Endothelial cell of hepatic sinusoid (primary cell): Measurements from ENCODE around the gene ATP5MC3.

Experiments
- in situ Hi-C: cut with HindIII; loops from 2 replicates; pipeline ENCODE4 v1.10.0; 2017; ENCODE audit warnings: low sequenced_read_pairs

The ATP5MC3 gene

GRCh38 chr2:175168564-175168945 lies 13.0 kb downstream of the ATP5MC3 start:
- in situ Hi-C loops: no loop called here

GRCh38 chr2:175167792-175168563 lies 13.5 kb downstream of the ATP5MC3 start, which contains the start of gene ATF2:
Gene ATF2, minus strand, starts transcription at chr2:175168203. Its CDS starts 31,760 bp downstream, at chr2:175136443.
- in situ Hi-C loops: no loop called here

- in situ Hi-C loops: no loop called here
These were observed 14.3 kb downstream of the ATP5MC3 start for GRCh38 chr2:175167076-175167791.

DNA sequence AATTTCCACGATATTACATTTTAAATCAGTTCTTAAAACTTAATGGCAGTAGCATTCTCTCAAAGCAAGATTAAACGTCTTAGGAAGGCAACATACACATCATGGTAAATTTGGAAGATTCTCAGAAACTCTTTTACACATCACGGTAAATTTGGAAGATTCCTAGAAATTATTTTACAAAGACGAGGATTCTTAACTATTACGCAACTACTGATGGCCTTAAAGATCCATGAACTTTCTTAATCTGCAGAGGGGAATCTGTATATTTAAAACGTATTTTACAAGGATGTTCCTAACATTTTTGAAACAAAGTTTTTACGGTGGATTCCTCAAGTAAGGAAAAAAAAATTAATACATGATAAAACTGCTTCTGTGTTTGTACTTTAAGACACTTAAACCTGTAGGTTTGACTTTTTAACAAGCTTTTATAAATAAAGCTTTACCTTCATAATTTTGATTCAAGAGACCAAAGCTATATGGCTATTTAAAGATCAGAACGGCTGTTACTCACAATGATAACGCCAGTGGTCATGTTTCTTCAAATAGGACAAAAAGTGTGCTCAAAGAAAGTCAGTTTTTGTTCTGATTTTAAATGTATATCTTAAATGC lies 15.2 kb downstream of the ATP5MC3 start:
- in situ Hi-C loops: no loop called here

- in situ Hi-C loops: no loop called here
These were observed 17.3 kb downstream of the ATP5MC3 start for GRCh38 chr2:175164235-175164634.

DNA sequence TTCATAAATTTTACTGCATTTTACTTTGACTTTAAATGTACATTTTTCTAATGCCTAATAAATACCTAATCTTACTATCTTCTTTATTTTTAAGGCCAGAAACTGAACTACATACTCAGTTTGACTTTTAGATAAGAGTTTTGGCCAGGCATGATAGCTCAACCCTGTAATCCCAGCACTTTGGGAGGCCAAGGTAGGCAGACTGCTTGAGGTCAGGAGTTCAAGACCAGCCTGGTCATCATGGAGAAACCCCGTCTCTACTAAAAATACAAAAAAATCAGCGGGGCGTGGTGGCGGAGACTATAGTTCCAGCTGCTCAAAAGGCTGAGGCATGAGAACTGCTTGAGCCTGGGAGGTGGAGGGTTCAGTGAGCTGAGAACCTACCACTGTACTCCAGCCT lies 22.6 kb downstream of the ATP5MC3 start:
- in situ Hi-C loops: no loop called here

- in situ Hi-C loops: no loop called here
These were observed 25.0 kb downstream of the ATP5MC3 start for GRCh38 chr2:175156534-175156933.

GRCh38 chr2:175154661-175155082 lies 26.8 kb downstream of the ATP5MC3 start:
- in situ Hi-C loops: no loop called here

DNA sequence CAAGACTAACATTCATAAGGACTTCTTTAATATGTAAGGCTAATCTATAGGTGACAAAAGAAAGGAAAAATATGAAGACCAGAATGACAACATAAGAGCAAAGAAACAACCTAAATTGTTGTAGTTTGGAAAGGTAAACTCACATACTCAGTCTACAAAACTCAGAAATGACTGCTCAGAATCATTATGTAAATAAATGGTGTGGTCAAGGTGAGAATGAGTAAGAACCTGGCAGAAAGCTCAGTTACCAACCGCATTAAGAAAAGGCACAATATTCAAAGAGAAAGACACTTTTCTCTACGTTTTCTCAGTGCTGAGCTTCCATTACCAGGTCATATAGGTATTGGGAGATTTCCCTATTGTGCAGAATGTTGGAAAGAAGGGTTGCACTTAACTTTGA lies 29.3 kb downstream of the ATP5MC3 start:
- in situ Hi-C loops: no loop called here

- in situ Hi-C loops: no loop called here
These were observed 29.7 kb downstream of the ATP5MC3 start for GRCh38 chr2:175151791-175152190.

GRCh38 chr2:175147186-175147585 lies 34.3 kb downstream of the ATP5MC3 start:
- in situ Hi-C loops: no loop called here

DNA sequence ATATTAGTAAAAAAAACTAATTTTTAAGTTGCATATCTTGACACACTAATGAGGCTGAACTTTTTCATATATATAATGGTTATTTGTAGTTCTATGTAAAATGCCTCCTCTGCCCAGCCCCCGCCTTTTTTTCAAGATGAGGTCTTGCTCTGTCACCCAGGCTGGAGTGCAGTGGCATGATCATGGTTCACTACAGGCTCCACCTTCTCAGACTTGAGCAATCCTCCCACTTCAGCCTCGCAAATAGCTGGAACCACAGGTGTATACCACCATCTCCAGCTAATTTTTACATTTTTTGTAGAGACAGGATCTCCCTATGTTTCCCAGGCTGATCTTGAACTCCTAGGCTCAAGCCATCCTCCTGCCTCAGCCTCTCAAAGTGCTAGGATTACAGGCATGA lies 37.8 kb downstream of the ATP5MC3 start:
- in situ Hi-C loops: no loop called here

GRCh38 chr2:175143191-175143590 lies 38.3 kb downstream of the ATP5MC3 start:
- in situ Hi-C loops: no loop called here

GRCh38 chr2:175140332-175140731 lies 41.2 kb downstream of the ATP5MC3 start:
- in situ Hi-C loops: no loop called here

- in situ Hi-C loops: no loop called here
These were observed 43.7 kb downstream of the ATP5MC3 start for GRCh38 chr2:175137793-175138192.

DNA sequence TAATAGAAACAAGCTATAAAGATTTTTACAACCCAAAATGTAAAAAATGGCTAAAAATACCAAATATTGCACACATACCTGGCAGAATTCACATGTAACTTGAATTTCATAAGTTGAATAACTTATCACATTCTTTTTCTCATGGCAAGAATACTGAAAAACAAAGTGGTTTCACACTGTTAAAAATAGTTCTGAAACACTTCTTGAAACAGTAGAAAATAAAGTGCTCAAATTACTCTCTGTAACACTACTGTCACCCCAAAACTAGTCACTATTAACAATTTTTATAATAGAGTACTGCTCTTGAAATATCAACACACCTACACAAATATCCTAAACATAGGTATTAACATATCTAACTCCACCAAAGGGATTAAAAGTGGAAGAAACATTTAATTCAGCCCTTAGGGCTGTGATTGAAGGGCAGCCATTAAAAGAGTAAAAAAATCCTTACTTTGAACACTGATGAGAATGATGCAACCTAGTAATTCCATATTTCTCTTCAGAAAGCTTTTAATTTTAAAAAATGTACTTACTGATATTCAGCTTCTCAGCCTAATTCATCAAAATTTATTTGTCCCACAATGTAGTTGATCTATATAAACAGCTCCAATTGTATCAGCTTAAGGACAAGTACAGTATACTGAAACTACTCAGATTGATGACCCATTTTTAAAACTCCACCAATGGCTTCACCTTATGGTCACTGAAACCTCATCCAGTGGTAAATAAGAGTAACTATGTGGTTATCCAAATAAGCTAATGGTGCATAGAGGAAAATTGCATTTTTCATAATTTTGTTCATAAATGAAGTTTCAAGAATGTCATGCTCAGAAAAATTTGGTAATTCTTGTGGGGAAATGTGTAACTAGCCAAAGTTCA lies 44.9 kb downstream of the ATP5MC3 start:
- in situ Hi-C loops: no loop called here

DNA sequence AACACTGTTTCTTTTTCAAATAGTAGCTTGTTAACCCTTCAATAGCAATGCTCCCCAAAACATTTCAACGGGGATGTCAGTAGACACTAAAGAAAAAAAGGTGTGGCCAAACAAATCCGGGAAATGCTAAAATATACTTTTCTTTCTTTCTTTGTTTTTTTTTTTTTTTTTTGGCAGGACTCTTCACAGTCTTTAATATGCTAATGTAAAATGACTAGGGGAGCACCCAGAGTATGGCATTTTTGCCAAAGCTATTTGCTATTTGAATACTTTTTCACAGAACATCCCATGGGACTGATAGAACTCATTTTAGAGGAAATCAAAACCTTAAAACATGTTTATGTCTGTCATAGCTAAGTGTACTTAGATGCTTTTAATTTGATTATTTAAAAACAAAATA lies 45.6 kb downstream of the ATP5MC3 start:
- in situ Hi-C loops: no loop called here

DNA sequence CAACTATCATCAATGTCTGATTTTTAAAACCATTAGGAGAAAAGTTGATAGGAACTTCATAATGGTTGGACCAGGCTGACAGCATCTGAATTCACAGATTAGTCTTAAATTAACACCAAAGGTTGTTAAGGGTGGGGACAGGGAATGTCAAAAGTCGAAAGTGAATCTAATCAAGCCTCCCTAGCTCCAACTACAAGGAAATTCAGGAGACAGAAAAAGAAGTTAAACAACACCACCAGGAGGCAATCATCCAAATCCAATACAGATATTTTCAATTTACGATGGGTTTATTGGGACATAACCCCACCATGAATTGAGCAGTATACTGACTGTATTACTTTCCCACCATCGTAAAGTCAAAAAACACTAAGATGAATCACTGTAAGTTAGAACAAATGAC lies 46.3 kb downstream of the ATP5MC3 start:
- in situ Hi-C loops: no loop called here

- in situ Hi-C loops: no loop called here
These were observed 50.3 kb downstream of the ATP5MC3 start for GRCh38 chr2:175131252-175131651.

- in situ Hi-C loops: no loop called here
These were observed 54.8 kb downstream of the ATP5MC3 start for GRCh38 chr2:175126661-175127060.
